GM23248 (cell line): ENCODE measurements around the gene TBX2.

Source experiments
- EZH2 ChIP-seq: fragments of 200-600 bp; sonication (generic); IDR thresholded peaks from 2 replicates; pipeline ENCODE4 v1.6.1; 2018; ENCODE audit warnings: antibody characterized with exemption, mild to moderate bottlenecking; ENCODE audit not compliant: insufficient read depth, poor library complexity, severe bottlenecking
- EZH2phosphoT487 ChIP-seq: fragments of 200-600 bp; sonication (generic); IDR thresholded peaks from 2 replicates; pipeline ENCODE4 v1.6.1; 2018; ENCODE audit warnings: antibody characterized with exemption, moderate library complexity, mild to moderate bottlenecking, low read depth; ENCODE audit not compliant: insufficient read depth

- TF ChIP-seq EZH2 (no peak), EZH2phosphoT487 (no peak)
These were observed 58.9 kb downstream of the TBX2 start for GRCh38 chr17:61458421-61459141.
